Thoracic aorta (tissue), 2 donors: ENCODE measurements around the gene STOX2. TPM values are rescaled to one million over a fixed set of nuclear protein-coding genes. Genes with fewer than 3 reads are reported as not detected.

Source experiments
- ATAC-seq: fragments of 150-250 bp; one replicate; pipeline ENCODE4 v1.8.0; 2017; ENCODE audit warnings: low read depth; ENCODE audit not compliant: insufficient number of reproducible peaks, low FRiP score
- DNase-seq: peaks from one replicate; pipeline ENCODE4 v3.0.0-alpha.2; 2020; ENCODE audit warnings: low spot score
- H3K27ac ChIP-seq, 2 donors: fragments of 200-600 bp; sonication (generic); 1 replicate in 1 of 2; 2 replicates in 1 of 2; pipeline ENCODE4 v1.5.1; 2016; ENCODE audit warnings: mild to moderate bottlenecking in 2 of 2, moderate library complexity in 2 of 2
- H3K27me3 ChIP-seq: fragments of 200-600 bp; sonication (generic); replicated peaks from 2 replicates; pipeline ENCODE4 v1.6.0; 2016; ENCODE audit warnings: mild to moderate bottlenecking; ENCODE audit not compliant: insufficient read depth
- H3K36me3 ChIP-seq: fragments of 200-600 bp; sonication (generic); one replicate; pipeline ENCODE4 v1.5.1; 2016
- H3K4me1 ChIP-seq, 2 donors: fragments of 200-600 bp; sonication (generic); 1 replicate in 1 of 2; 2 replicates in 1 of 2; pipeline versions ENCODE4 v1.5.1 to v1.6.0; 2016; ENCODE audit warnings: low read depth in 2 of 2, mild to moderate bottlenecking in 1 of 2; ENCODE audit not compliant: control insufficient read depth in 1 of 2
- H3K4me3 ChIP-seq: fragments of 200-600 bp; sonication (generic); 2 replicates; pipeline ENCODE4 v1.5.1; 2016; ENCODE audit warnings: mild to moderate bottlenecking
- H3K9me3 ChIP-seq: fragments of 200-600 bp; sonication (generic); 2 replicates; pipeline ENCODE4 v1.5.1; 2016
- total RNA-seq, 2 donors: library from RNA; depleted of rRNA; stranded (reverse); fragments of >200 nt; gene quantifications; one replicate each; pipeline versions ENCODE4 v1.1.0 to v1.2.3, GENCODE V29; 2016
- TF ChIP-seq, protein P1 (sequence below): fragments of 200-600 bp; sonication (generic); IDR thresholded peaks from one replicate; pipeline ENCODE4 v1.5.1; 2019; ENCODE audit warnings: antibody characterized with exemption

Gene STOX2
- total RNA-seq, 2 donors from 2014 or later, result 5.9 to 20.2 TPM

DNA sequence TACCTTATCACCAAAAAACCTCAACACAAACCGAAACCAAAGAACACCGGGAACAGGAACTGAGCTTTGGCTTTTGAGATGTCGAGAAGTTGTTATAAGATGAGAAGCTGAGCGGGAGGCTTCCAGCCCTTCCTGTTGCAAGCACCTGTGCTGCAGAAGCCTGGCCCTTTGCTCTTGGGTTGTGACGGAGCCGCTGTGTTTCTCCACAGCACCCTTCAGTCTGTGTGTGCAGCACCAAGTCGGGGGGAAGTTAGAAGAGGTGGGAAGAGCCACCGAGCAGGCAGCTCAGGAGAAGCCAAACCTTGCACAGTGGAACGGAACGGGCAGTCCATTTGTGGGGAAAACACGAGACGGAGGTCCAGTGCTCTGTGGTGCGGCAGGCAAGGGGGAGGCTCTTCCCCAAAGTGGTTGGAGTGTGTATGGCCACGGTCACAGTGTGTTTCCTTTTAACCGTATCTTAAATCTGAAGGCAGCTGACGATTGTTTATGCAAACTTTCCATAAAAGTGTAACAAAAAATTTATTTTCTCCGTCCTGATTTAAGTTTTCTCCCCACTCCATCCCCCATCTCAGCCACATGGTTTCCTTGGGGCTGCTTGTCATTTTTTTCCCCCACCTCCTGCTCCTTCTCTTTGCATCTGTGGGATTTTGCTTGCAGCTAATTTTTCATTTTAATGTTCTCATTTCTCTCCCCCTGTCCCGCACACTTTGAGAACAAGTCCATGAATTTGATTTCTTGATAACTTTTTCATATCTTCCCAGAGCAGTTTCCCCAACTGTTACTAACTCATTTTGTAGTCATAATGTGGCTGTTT is 123.7 kb downstream of the STOX2 start:
- no peaks in the 10 kb centered on the region for H3K9me3 ChIP-seq
- no peaks in the 10 kb centered on the region for H3K36me3 ChIP-seq
- ATAC-seq (no peak), DNase-seq (no peak)
- peak overlapping the region; percentile 54 for H3K4me3 ChIP-seq
- H3K27me3 ChIP-seq, result no peaks in the 10 kb centered on the region
- TF ChIP-seq, protein P1, sequence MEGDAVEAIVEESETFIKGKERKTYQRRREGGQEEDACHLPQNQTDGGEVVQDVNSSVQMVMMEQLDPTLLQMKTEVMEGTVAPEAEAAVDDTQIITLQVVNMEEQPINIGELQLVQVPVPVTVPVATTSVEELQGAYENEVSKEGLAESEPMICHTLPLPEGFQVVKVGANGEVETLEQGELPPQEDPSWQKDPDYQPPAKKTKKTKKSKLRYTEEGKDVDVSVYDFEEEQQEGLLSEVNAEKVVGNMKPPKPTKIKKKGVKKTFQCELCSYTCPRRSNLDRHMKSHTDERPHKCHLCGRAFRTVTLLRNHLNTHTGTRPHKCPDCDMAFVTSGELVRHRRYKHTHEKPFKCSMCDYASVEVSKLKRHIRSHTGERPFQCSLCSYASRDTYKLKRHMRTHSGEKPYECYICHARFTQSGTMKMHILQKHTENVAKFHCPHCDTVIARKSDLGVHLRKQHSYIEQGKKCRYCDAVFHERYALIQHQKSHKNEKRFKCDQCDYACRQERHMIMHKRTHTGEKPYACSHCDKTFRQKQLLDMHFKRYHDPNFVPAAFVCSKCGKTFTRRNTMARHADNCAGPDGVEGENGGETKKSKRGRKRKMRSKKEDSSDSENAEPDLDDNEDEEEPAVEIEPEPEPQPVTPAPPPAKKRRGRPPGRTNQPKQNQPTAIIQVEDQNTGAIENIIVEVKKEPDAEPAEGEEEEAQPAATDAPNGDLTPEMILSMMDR, result no peak
- no peaks in the 10 kb centered on the region for H3K4me1 ChIP-seq
- H3K27ac ChIP-seq, result no peak overlapping the region

DNA sequence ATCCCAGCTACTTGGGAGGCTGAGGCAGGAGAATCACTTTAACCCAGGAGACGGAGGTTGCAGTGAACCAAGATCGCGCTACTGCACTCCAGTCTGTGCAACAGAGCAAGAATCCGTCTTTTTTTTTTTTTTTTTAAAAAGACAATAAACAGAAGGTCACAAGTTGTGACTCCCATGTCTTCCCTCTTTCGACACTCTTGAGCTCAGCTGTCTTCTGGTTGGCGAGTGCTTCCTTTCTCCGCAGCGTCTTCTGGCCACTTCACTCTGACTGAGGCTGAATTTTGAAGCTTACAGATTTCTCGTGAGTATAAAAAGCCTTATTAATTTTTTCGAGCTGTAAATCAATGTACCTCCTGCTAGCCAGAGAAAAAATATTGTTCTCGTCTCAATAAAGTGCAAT is 124.9 kb downstream of the STOX2 start:
- Histone ChIP-seq H3K27ac (no peak overlapping the region), H3K4me1 (no peaks in the 10 kb centered on the region), H3K27me3 (no peaks in the 10 kb centered on the region), H3K4me3 (no peak overlapping the region), H3K36me3 (no peaks in the 10 kb centered on the region), H3K9me3 (no peaks in the 10 kb centered on the region)
- ATAC-seq (no peak), DNase-seq (no peak)
- TF ChIP-seq, protein P1, result no peak

DNA sequence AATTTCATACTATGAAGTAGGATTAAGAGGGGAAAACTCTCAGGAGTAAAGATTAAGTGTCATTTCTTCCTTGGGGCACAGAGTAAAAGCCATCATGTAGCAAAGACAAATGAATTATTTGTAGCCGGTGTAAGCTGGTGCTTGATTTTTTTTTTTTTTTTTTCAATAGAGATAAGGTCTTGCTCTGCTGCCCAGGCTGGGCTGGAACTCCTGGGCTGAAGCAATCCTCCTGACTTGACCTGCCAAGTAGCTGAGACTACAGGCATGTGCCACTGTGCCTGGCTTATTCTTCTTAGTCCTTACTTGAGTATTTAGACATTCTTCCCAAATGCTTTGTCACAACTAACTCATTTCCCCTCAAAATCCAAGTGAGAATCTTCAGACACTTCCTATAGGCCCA is 125.7 kb downstream of the STOX2 start:
- H3K4me3 ChIP-seq, result no peak overlapping the region
- no peak overlapping the region for H3K27ac ChIP-seq
- no peaks in the 10 kb centered on the region for H3K9me3 ChIP-seq
- DNase-seq (no peak), ATAC-seq (no peak)
- H3K27me3 ChIP-seq, result no peaks in the 10 kb centered on the region
- TF ChIP-seq, protein P1, result no peak
- no peaks in the 10 kb centered on the region for H3K4me1 ChIP-seq
- no peaks in the 10 kb centered on the region for H3K36me3 ChIP-seq

DNA sequence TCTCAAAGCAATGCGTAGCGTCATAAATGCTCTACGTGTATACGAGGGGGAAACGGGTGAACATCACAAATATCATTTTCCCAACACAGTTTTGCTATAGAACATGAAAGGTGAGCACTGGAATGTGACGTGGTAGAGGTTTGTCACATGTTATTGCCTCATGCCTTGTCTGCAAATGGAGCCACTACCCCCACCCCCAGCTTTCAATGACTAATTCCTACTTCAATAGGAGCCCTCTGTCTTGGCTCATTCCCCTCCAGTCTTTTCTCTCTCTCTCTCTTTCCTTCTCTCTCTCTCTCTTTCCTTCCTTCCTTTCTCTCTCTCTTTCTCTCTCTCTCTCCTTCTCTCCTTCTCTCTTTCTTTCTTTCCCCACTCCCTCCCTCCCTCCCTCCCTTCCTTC is 127.0 kb downstream of the STOX2 start:
- Histone ChIP-seq H3K27ac (no peak overlapping the region), H3K4me3 (no peak overlapping the region), H3K36me3 (no peaks in the 10 kb centered on the region), H3K27me3 (no peaks in the 10 kb centered on the region), H3K9me3 (no peaks in the 10 kb centered on the region), H3K4me1 (no peaks in the 10 kb centered on the region)
- no peak for ATAC-seq
- TF ChIP-seq, protein P1, result no peak
- no peak for DNase-seq

DNA sequence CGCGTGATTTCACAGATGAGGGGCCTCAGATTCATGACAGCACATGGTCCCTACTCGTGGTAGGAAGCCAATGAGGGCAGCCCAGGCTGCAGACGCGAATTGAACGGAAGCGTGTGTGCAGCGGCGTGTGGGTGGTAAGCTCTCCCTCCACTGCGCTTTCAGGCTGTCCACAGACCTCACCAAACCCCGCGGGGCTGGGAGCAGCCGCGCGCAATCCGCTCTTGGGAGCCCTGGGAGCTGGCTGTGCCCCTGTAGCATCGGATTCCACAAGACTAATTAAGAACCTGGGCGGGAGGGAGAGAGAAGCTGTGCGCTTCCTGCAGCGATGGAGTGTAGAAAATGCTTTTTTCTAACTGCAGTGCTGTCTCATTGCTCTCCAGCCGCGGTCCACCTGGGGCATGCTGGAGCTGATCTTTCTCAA is 134.9 kb downstream of the STOX2 start:
- Histone ChIP-seq H3K27ac (no peak overlapping the region), H3K4me3 (no peak overlapping the region), H3K36me3 (no peaks in the 10 kb centered on the region), H3K9me3 (no peaks in the 10 kb centered on the region), H3K4me1 (no peaks in the 10 kb centered on the region), H3K27me3 (no peaks in the 10 kb centered on the region)
- DNase-seq (no peak), ATAC-seq (no peak)
- TF ChIP-seq, protein P1, result no peak
